KBM-7 (cell line): Measurements from ENCODE around the gene DPH6.
A peak's percentile ranks its signal among the peaks of the same experiment; 100 is the strongest.
"Not testable (repeated sequence)": the region's sequence is repeated elsewhere in the genome, so short reads cannot be mapped to it uniquely, and the experiment has no call there.

Experiments
- DNase-seq: peaks from one replicate; pipeline ENCODE4 v3.0.0-alpha.2; 2015
- in situ Hi-C: fragments of 300-500 bp; cut with MboI; formaldehyde crosslinking; loops from 2 replicates; pipeline ENCODE4 v1.14.3; 2020; ENCODE audit warnings: low sequenced_read_pairs, low pct_unique_long_range_greater_than_20kb, mixed read lengths

DPH6 gene

GRCh38 chr15:35545824-35546510, at the start of gene DPH6:
DPH6 (minus strand) TSS chr15:35546165; CDS start chr15:35546141, 24 bp downstream.
- in situ Hi-C loops = no loop called here
- DNase-seq = peak; percentile 84

GRCh38 chr15:35595656-35596055, 49.7 kb upstream of the DPH6 start:
- in situ Hi-C loops = no loop called here
- no peak for DNase-seq

- DNase-seq, in situ Hi-C loops: not testable (repeated sequence)
Measured at GRCh38 chr15:35591987-35592386, 46.0 kb upstream of the DPH6 start.

GRCh38 chr15:35583863-35584528, 38.0 kb upstream of the DPH6 start:
- in situ Hi-C loops = no loop called here
- DNase-seq = no peak

- in situ Hi-C loops = no loop called here
- no peak for DNase-seq
Measured at GRCh38 chr15:35580606-35581005, 34.6 kb upstream of the DPH6 start.

GRCh38 chr15:35567392-35567791, 21.4 kb upstream of the DPH6 start:
- no peak for DNase-seq
- in situ Hi-C loops = no loop called here

GRCh38 chr15:35566991-35567390, 21.0 kb upstream of the DPH6 start:
- no peak for DNase-seq
- in situ Hi-C loops = no loop called here

GRCh38 chr15:35565901-35566300, 19.9 kb upstream of the DPH6 start:
- DNase-seq = no peak
- in situ Hi-C loops = no loop called here

- in situ Hi-C loops = no loop called here
Measured at GRCh38 chr15:35562641-35563040, 16.7 kb upstream of the DPH6 start.

GRCh38 chr15:35561308-35561707, 15.3 kb upstream of the DPH6 start:
- DNase-seq = no peak
- in situ Hi-C loops = no loop called here

More at GRCh38 chr15:35562641-35563040, 16.7 kb upstream of the DPH6 start:
- no peak for DNase-seq

- no peak for DNase-seq
- in situ Hi-C loops = no loop called here
Measured at GRCh38 chr15:35560870-35561269, 14.9 kb upstream of the DPH6 start.

- DNase-seq = no peak
- in situ Hi-C loops = no loop called here
Measured at GRCh38 chr15:35560258-35560657, 14.3 kb upstream of the DPH6 start.

- in situ Hi-C loops = no loop called here
- no peak for DNase-seq
Measured at GRCh38 chr15:35559683-35560082, 13.7 kb upstream of the DPH6 start.

- in situ Hi-C loops = no loop called here
- DNase-seq = no peak
Measured at GRCh38 chr15:35557544-35557943, 11.6 kb upstream of the DPH6 start.

- DNase-seq = no peak
- in situ Hi-C loops = no loop called here
Measured at GRCh38 chr15:35557012-35557411, 11.0 kb upstream of the DPH6 start.

- in situ Hi-C loops = no loop called here
- DNase-seq = no peak
Measured at GRCh38 chr15:35555244-35555643, 9.3 kb upstream of the DPH6 start.

- DNase-seq = no peak
- in situ Hi-C loops = no loop called here
Measured at GRCh38 chr15:35550957-35551356, 5.0 kb upstream of the DPH6 start.

- in situ Hi-C loops = no loop called here
- DNase-seq = no peak
Measured at GRCh38 chr15:35549567-35549966, 3.6 kb upstream of the DPH6 start.

GRCh38 chr15:35548435-35548834, 2.5 kb upstream of the DPH6 start:
- no peak for DNase-seq
- in situ Hi-C loops = no loop called here

- no peak for DNase-seq
- in situ Hi-C loops = no loop called here
Measured at GRCh38 chr15:35547775-35548364, 1.9 kb upstream of the DPH6 start.
